Measurements from ENCODE around the gene TBC1D5. TPM values are rescaled to one million over a fixed set of nuclear protein-coding genes. Genes with fewer than 3 reads are reported as not detected.
A peak's percentile ranks its signal among the peaks of the same experiment; 100 is the strongest.
"Not testable (repeated sequence)": the region's sequence is repeated elsewhere in the genome, so short reads cannot be mapped to it uniquely, and the experiment has no call there.

TBC1D5 gene
- total RNA-seq, 1 donor from 2014 or later, result 67.1 TPM

DNA sequence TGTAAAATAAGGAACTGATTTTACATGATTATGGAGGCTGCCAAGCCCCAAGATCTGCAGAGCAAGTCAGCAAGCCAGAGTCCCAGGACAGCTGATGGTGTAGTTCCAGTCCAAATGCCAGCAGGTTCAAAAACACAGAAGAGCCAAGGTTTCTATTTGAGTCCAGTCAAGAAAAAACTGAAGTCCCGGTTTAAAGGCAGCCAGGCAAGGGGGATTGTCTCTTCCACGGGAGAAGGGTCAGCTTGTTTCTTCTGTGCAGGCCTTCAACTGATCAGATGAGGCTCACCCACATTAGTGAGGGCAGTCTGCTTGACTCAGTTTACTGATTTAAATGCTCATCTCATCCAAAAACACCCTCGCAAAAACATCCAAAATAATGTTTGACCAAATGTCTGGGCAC, 611.5 kb downstream of the TBC1D5 start:
- no peak overlapping the region for H3K4me3 ChIP-seq (ENCODE audit: low read depth, low read length)
- no peaks in the 10 kb centered on the region for H3K27me3 ChIP-seq (ENCODE audit: control insufficient read depth, insufficient read depth, low read length)
- no peak for DNase-seq (ENCODE audit: low read depth)
- no peaks in the 10 kb centered on the region for H3K36me3 ChIP-seq (ENCODE audit: control insufficient read depth, insufficient read depth, low read length)
- TF ChIP-seq CTCF (IDR thresholded peaks at IDR 0.05; ENCODE audit: insufficient read depth, low read length, severe bottlenecking), result no peak
- FAIRE-seq, result no peak

GRCh38 chr3:17129556-17129955, 612.9 kb downstream of the TBC1D5 start:
- no peak for FAIRE-seq
- Histone ChIP-seq H3K36me3 (ENCODE audit: control insufficient read depth, insufficient read depth, low read length) (no peaks in the 10 kb centered on the region), H3K4me3 (ENCODE audit: low read depth, low read length) (no peak overlapping the region), H3K27me3 (ENCODE audit: control insufficient read depth, insufficient read depth, low read length) (no peaks in the 10 kb centered on the region)
- TF ChIP-seq CTCF (IDR thresholded peaks at IDR 0.05; ENCODE audit: insufficient read depth, low read length, severe bottlenecking), result no peak
- DNase-seq (ENCODE audit: low read depth), result peak; percentile 35

GRCh38 chr3:17128671-17129070, 613.8 kb downstream of the TBC1D5 start:
- not testable (repeated sequence) for FAIRE-seq; DNase-seq (ENCODE audit: low read depth); H3K36me3 ChIP-seq (ENCODE audit: control insufficient read depth, insufficient read depth, low read length); H3K4me3 ChIP-seq (ENCODE audit: low read depth, low read length); H3K27me3 ChIP-seq (ENCODE audit: control insufficient read depth, insufficient read depth, low read length)

- FAIRE-seq (no peak), DNase-seq (ENCODE audit: low read depth) (peak; percentile 21)
- H3K4me3 ChIP-seq (ENCODE audit: low read depth, low read length), result no peak overlapping the region
- H3K36me3 ChIP-seq (ENCODE audit: control insufficient read depth, insufficient read depth, low read length), result no peaks in the 10 kb centered on the region
- TF ChIP-seq CTCF (IDR thresholded peaks at IDR 0.05; ENCODE audit: insufficient read depth, low read length, severe bottlenecking), result no peak
- H3K27me3 ChIP-seq (ENCODE audit: control insufficient read depth, insufficient read depth, low read length), result no peaks in the 10 kb centered on the region
Measured at GRCh38 chr3:17125738-17126442, 616.5 kb downstream of the TBC1D5 start.

DNA sequence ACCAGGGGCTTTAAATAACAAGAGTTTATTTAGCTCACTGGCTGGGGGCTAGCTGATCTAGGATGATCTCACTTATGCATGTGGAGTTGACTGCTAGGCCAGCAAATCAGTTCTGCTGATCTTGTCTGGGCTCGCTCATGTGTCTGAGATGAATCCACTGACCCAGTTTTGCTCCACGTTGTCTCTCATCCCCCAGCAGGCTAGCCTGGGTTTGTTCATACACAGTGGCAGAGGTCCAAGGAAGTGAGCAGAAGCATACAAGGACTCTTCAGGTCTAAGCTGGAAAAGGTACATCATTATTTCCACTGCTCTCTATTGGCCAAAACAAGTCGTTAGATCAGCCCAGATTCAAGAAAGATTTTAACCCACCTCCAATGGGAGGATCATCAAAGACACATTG, 619.7 kb downstream of the TBC1D5 start:
- Histone ChIP-seq H3K4me3 (ENCODE audit: low read depth, low read length) (no peak overlapping the region), H3K27me3 (ENCODE audit: control insufficient read depth, insufficient read depth, low read length) (no peaks in the 10 kb centered on the region), H3K36me3 (ENCODE audit: control insufficient read depth, insufficient read depth, low read length) (no peaks in the 10 kb centered on the region)
- TF ChIP-seq CTCF (IDR thresholded peaks at IDR 0.05; ENCODE audit: insufficient read depth, low read length, severe bottlenecking), result no peak
- peak; percentile 26 for DNase-seq (ENCODE audit: low read depth)
- FAIRE-seq, result no peak

DNA sequence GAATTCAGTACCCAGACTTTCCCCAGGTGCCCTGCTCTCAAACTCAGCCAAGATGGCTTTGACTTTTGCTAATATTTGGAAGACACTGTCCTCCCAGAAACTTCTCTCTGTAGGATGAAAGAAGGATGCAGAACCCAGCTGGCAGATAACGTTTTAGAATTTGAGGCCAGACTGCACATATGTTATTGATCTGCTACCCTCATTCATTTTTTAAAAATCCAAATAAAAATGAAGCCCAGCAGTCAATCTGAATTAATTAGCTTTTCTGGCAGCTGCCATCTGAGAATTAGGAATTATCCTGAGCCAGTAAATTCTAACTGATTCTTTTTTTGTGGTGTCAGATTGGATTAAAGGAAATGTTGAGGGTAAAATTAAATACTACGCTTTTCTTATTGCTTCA, 621.1 kb downstream of the TBC1D5 start:
- Histone ChIP-seq H3K4me3 (ENCODE audit: low read depth, low read length) (no peak overlapping the region), H3K27me3 (ENCODE audit: control insufficient read depth, insufficient read depth, low read length) (no peaks in the 10 kb centered on the region), H3K36me3 (ENCODE audit: control insufficient read depth, insufficient read depth, low read length) (no peaks in the 10 kb centered on the region)
- no peak for DNase-seq (ENCODE audit: low read depth)
- no peak for FAIRE-seq
- TF ChIP-seq CTCF (IDR thresholded peaks at IDR 0.05; ENCODE audit: insufficient read depth, low read length, severe bottlenecking), result no peak

Data from bronchial epithelial cell (primary cell).